ENCODE measurements around the gene CHGA. TPM values are rescaled to one million over a fixed set of nuclear protein-coding genes. Genes with fewer than 3 reads are reported as not detected.

Gene CHGA
- total and polyA plus RNA-seq, 12 donors, result 0.14 TPM; not detected in 11

GRCh38 chr14:92917956-92918355, 5.0 kb upstream of the CHGA start:
- no peaks in the 10 kb centered on the region for H3K9me3 ChIP-seq
- no peak for TF ChIP-seq CTCF (IDR thresholded peaks at IDR 0.05)
- DNase-seq (no peak), ATAC-seq (no peak)
- WGBS, 2 donors, result 78% methylated on average over 7 of the region's 7 CpGs
- H3K4me3 ChIP-seq, result no peak overlapping the region
- H3K27ac ChIP-seq, result no peak overlapping the region
- intact Hi-C loops (cut with DNase I), result no loop called here
- H3K4me1 ChIP-seq, result no peaks in the 10 kb centered on the region
- peaks cover 0 to 65% (median 37%) of the 10 kb centered on the region in 7 donors for H3K27me3 ChIP-seq
- H3K36me3 ChIP-seq, result no peaks in the 10 kb centered on the region

- Histone ChIP-seq H3K27me3 (peaks cover 0 to 79% (median 55%) of the 10 kb centered on the region in 7 donors), H3K4me1 (peaks cover 0 to 5% (median 0%) of the 10 kb centered on the region in 9 donors), H3K27ac (no peak overlapping the region), H3K9me3 (no peaks in the 10 kb centered on the region), H3K4me3 (no peak overlapping the region), H3K36me3 (no peaks in the 10 kb centered on the region)
- no peak for TF ChIP-seq CTCF (IDR thresholded peaks at IDR 0.05)
- DNase-seq (no peak), ATAC-seq (no peak)
- intact Hi-C loops (cut with DNase I), result no loop called here
- 95 to 96% methylated on average over 15 of the region's 15 CpGs for WGBS, 2 donors
Measured at GRCh38 chr14:92920001-92920400, 2.9 kb upstream of the CHGA start.

- Histone ChIP-seq H3K4me1 (peaks cover 0 to 5% (median 0%) of the 10 kb centered on the region in 9 donors), H3K9me3 (peaks cover 0 to 3% (median 0%) of the 10 kb centered on the region in 11 donors), H3K4me3 (no peak overlapping the region), H3K36me3 (no peaks in the 10 kb centered on the region), H3K27ac (no peak overlapping the region), H3K27me3 (peaks cover 0 to 78% (median 49%) of the 10 kb centered on the region in 7 donors)
- WGBS, 2 donors, result 69 to 74% methylated on average over 4 of the region's 4 CpGs
- DNase-seq (no peak), ATAC-seq (no peak)
- intact Hi-C loops (cut with DNase I), result no loop called here
- TF ChIP-seq CTCF (IDR thresholded peaks at IDR 0.05), result no peak
Measured at GRCh38 chr14:92922155-92922735, 705 bp upstream of the CHGA start.

GRCh38 chr14:92923744-92924103, 774 bp downstream of the CHGA start:
- ATAC-seq (peak in 1 of 8 donors; percentile 9), DNase-seq (no peak)
- H3K36me3 ChIP-seq, result no peaks in the 10 kb centered on the region
- H3K9me3 ChIP-seq, result peaks cover 0 to 3% (median 0%) of the 10 kb centered on the region in 11 donors
- intact Hi-C loops (cut with DNase I), result no loop called here
- H3K27me3 ChIP-seq, result peaks cover 0 to 66% (median 36%) of the 10 kb centered on the region in 7 donors
- H3K4me3 ChIP-seq, result no peak overlapping the region
- WGBS, 2 donors, result 35 to 43% methylated on average over 8 of the region's 8 CpGs
- H3K27ac ChIP-seq, result no peak overlapping the region
- peaks cover 0 to 5% (median 0%) of the 10 kb centered on the region in 9 donors for H3K4me1 ChIP-seq
- TF ChIP-seq CTCF (IDR thresholded peaks at IDR 0.05), result no peak

Data from heart right ventricle (tissue), 16 donors.